ENCODE data around the gene SSBP3.

- TF ChIP-seq CTCF (conservative IDR thresholded peaks at IDR 0.05) (no peak), EZH2 (IDR thresholded peaks at IDR 0.05; ENCODE audit: low read depth) (no peak)
These were observed 133.5 kb downstream of the SSBP3 start for GRCh38 chr1:54272772-54273091.
